HG03432 (cell line): Measurements from ENCODE around the gene AKAP8.
"Not testable (repeated sequence)": the region's sequence is repeated elsewhere in the genome, so short reads cannot be mapped to it uniquely, and the experiment has no call there.

ENCODE experiments used
- ATAC-seq: cut with Tn5 transposase; IDR thresholded peaks from one replicate; pipeline ENCODE4 v1.9.1; 2021; ENCODE audit warnings: mild to moderate bottlenecking, moderate library complexity; ENCODE audit not compliant: unreplicated experiment

The AKAP8 gene

GRCh38 chr19:15335992-15336391 lies 43.6 kb downstream of the AKAP8 start:
- not testable (repeated sequence) for ATAC-seq

- ATAC-seq, result peak; percentile 56
These were observed 47.1 kb downstream of the AKAP8 start, which contains the start of gene BRD4 for GRCh38 chr19:15332311-15332996. TSS of gene BRD4 (minus strand) at chr19:15332539. CDS start at chr19:15273099, 59,440 bp downstream.

GRCh38 chr19:15331419-15332310 lies 47.9 kb downstream of the AKAP8 start:
- peak; percentile 34 for ATAC-seq

GRCh38 chr19:15330801-15331418 lies 48.7 kb downstream of the AKAP8 start:
- ATAC-seq, result no peak

GRCh38 chr19:15328312-15328711 lies 51.3 kb downstream of the AKAP8 start:
- ATAC-seq, result no peak

- ATAC-seq, result no peak
These were observed 54.6 kb downstream of the AKAP8 start for GRCh38 chr19:15324791-15325519.

GRCh38 chr19:15323496-15324235 lies 55.9 kb downstream of the AKAP8 start:
- ATAC-seq, result no peak

GRCh38 chr19:15321739-15322138 lies 57.8 kb downstream of the AKAP8 start:
- ATAC-seq, result no peak

- no peak for ATAC-seq
These were observed 59.5 kb downstream of the AKAP8 start for GRCh38 chr19:15320116-15320515.

GRCh38 chr19:15318241-15318691 lies 61.3 kb downstream of the AKAP8 start:
- ATAC-seq, result no peak

GRCh38 chr19:15317392-15318071 lies 62.1 kb downstream of the AKAP8 start:
- ATAC-seq, result no peak

- no peak for ATAC-seq
These were observed 63.1 kb downstream of the AKAP8 start for GRCh38 chr19:15316498-15316897.

GRCh38 chr19:15315101-15315500 lies 64.5 kb downstream of the AKAP8 start:
- no peak for ATAC-seq

- ATAC-seq, result no peak
These were observed 65.8 kb downstream of the AKAP8 start for GRCh38 chr19:15313649-15314279.

- ATAC-seq, result no peak
These were observed 72.4 kb downstream of the AKAP8 start for GRCh38 chr19:15307169-15307568.

- ATAC-seq, result no peak
These were observed 73.8 kb downstream of the AKAP8 start for GRCh38 chr19:15305582-15306334.

- ATAC-seq, result no peak
These were observed 75.4 kb downstream of the AKAP8 start for GRCh38 chr19:15304140-15304705.
